HG02973 (cell line): ENCODE data around the gene HTT.
"Not testable (repeated sequence)": the region's sequence is repeated elsewhere in the genome, so short reads cannot be mapped to it uniquely, and the experiment has no call there.

Experiments
- ATAC-seq: cut with Tn5 transposase; IDR thresholded peaks from one replicate; pipeline ENCODE4 v1.9.1; 2021; ENCODE audit warnings: moderate library complexity; ENCODE audit not compliant: unreplicated experiment

Gene HTT

GRCh38 chr4:3044870-3045819 is 29.3 kb upstream of the HTT start:
- ATAC-seq = no peak

GRCh38 chr4:3046162-3046561 is 28.3 kb upstream of the HTT start:
- ATAC-seq = peak; percentile 28

- no peak for ATAC-seq
Observed at GRCh38 chr4:3046623-3047022, 27.9 kb upstream of the HTT start.

GRCh38 chr4:3047464-3048286 is 26.8 kb upstream of the HTT start:
- ATAC-seq = peak; percentile 79

GRCh38 chr4:3051141-3051897 is 23.2 kb upstream of the HTT start:
- ATAC-seq = not testable (repeated sequence)

- ATAC-seq = no peak
Observed at GRCh38 chr4:3054169-3054759, 20.2 kb upstream of the HTT start.

GRCh38 chr4:3059943-3060342 is 14.5 kb upstream of the HTT start:
- ATAC-seq = no peak

GRCh38 chr4:3060946-3061345 is 13.5 kb upstream of the HTT start:
- no peak for ATAC-seq

GRCh38 chr4:3062471-3062870 is 12.0 kb upstream of the HTT start:
- no peak for ATAC-seq

GRCh38 chr4:3065551-3065950 is 8.9 kb upstream of the HTT start:
- no peak for ATAC-seq

GRCh38 chr4:3066836-3067400 is 7.6 kb upstream of the HTT start:
- no peak for ATAC-seq

GRCh38 chr4:3067473-3068001 is 6.9 kb upstream of the HTT start:
- no peak for ATAC-seq

- ATAC-seq = no peak
Observed at GRCh38 chr4:3069661-3070199, 4.8 kb upstream of the HTT start.

GRCh38 chr4:3070709-3071500 is 3.6 kb upstream of the HTT start:
- ATAC-seq = no peak

- no peak for ATAC-seq
Observed at GRCh38 chr4:3071811-3072210, 2.7 kb upstream of the HTT start.

GRCh38 chr4:3073158-3074077 is 1.1 kb upstream of the HTT start:
- ATAC-seq = peak; percentile 18

GRCh38 chr4:3074846-3075651 is 568 bp downstream of the HTT start:
- peak; percentile 9 for ATAC-seq
